ENCODE results near the gene YAF2.

DNA sequence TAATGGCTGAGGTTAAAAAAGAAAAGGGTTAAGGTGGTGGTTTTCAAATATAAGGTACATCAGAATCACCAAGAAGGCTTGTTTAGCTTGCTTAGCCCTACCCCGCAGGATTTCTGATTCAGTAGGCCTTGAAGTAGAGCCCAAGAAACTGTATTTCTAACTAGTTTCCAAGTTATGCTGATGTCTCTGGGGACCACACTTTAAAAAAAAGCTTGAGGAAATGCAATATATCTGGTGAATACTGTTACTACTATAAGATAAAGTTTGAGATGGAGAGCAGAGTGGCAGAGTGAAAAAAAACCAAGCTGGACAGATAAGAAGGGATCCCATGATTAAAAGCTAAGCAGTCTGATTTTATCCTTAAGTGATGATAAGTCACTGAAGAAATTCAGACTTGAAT is 75.1 kb downstream of the YAF2 start:
- TF ChIP-seq CTCF (IDR thresholded peaks at IDR 0.05) (no peak), POLR2A (IDR thresholded peaks at IDR 0.05) (no peak)

Data from right lobe of liver (tissue), 4 donors.